Skeletal muscle cell (primary cell): ENCODE data around the gene MACF1.

ENCODE experiments used
- DNase-seq: peaks from one replicate; pipeline ENCODE4 v3.0.0-alpha.2; 2010; ENCODE audit warnings: low read depth
- H3K4me3 ChIP-seq: 2 replicates; pipeline ENCODE4 v1.5.1; 2011; ENCODE audit warnings: low read depth, mild to moderate bottlenecking, control low read depth, low read length, moderate library complexity

MACF1 gene

DNA sequence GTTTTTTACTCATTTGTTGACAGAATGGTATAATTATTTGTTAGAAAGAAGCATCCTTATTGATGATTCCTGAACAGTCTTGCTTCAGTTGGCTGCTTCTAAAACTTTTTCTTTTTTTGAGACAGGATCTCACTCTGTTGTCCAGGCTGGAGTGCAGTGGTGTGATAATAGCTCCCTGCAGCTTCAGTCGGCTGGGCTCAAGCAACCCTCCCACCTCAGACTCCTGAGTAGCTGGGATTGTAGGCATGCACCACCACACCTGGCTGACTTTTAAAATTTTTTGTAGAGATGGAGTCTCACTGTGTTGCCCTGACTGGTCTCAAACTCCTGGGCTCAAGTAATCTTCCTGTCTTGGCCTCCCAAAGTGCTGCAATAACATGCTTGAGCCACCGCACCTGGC lies 38.8 kb downstream of the MACF1 start:
- DNase-seq: no peak
- H3K4me3 ChIP-seq: no peak overlapping the region

DNA sequence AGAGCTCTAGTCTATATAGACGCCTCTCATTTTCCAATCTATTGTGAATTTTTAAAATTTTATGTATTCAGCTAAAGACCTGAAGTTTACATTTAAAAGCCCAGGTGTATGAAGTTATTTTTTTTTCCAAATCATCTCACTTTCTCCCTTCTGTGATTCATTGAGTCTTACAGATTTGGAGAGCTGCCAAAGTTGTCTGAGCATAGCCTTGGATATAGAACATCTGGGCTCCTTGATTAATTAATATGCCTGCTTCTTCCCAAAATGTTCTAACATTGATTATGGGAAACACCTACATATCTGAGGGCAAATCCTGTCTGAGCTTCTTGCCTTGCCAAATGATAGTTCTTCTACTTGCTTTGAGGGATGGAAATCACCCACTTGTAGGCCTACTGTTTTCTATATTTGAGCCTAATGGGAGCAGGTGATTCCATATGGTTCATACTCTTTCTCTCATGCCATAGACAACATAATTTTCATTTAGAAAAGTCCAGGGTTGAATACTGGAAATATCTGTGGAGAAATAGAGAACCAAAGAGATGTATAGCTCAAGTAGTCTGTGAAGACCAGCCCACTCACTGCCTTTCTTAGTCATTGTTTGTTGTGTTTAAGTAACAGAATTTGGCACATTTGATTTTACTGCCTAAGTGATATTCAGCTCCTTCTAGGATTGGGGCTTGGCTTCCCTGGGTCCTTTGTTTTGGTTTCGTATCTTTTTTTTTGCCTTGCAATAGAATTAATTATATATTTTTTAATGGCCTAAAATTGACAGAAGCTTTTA lies 46.2 kb downstream of the MACF1 start:
- H3K4me3 ChIP-seq: no peak overlapping the region
- no peak for DNase-seq

DNA sequence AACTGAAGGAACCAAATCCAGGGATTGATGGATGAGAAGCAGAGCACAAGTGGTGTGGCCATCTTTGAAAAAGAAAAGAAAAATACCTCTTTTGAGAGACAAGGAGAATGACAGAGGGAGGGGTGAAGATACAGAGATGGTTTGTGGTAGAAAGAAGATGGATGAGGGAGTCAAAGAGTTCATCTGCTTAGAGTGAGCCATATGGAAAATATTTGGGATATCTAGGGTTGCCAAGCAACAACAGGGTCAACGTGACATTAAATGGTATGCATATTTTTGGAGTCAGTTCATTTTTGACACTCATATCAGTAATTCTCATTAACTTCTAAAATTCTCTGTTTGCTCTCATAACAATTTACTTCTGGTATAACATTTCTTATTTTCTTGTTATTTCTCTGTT lies 50.7 kb downstream of the MACF1 start:
- H3K4me3 ChIP-seq: no peak overlapping the region

DNA sequence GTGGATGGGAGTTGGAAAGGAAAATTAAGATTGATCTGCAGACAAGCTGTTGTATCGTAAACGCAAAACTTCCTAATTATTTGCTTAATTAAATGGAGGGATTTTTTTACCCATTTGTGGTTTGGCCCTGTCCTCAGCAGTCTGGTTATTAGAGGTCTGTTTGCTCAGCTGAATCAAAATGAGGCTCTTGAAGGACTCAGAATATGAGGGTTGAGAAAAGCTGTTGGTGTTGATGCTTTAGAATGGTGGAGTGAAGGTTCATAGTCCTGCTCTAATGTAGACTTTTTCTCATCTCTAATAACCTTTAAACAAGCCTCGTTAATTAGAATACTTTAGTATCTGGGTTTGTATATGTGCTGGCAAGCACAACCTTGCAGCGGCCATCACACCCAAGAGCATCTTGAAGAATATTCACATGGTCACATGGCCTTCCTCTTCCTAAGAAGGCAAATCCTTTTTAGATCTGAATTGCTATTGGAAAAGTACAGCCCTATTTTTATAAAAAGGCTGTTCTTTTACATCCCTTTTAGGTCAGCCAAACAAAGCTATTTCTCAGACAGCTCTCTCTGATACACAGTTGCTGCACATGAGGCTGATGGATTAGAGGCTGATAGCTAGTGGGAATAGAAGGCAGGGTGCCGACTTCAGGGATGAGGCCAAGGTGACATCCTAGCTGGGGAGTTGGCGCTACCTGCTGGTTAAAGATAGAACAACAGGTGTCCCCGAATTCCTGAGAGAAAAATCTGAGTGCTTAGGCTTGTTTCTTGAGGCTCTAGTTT lies 53.8 kb downstream of the MACF1 start:
- no peak overlapping the region for H3K4me3 ChIP-seq
- no peak for DNase-seq

More for the DNA sequence above, 50.7 kb downstream of the MACF1 start:
- DNase-seq: no peak

DNA sequence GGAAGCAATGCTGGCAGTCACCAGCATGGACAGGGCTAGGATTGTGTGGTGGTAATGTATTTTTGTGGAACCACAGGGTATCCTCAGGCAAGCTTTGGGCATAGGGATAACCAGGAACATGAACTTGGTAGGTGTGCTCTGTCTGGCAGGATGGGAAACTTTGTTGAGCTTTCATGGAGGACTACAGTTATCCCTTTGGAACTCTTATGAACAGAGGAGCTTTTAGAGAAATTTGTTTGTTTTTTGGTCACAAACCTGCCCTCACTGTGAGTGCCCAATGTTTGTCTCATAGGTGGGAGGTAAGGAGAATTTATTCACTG lies 54.4 kb downstream of the MACF1 start:
- DNase-seq: no peak
- H3K4me3 ChIP-seq: no peak overlapping the region

DNA sequence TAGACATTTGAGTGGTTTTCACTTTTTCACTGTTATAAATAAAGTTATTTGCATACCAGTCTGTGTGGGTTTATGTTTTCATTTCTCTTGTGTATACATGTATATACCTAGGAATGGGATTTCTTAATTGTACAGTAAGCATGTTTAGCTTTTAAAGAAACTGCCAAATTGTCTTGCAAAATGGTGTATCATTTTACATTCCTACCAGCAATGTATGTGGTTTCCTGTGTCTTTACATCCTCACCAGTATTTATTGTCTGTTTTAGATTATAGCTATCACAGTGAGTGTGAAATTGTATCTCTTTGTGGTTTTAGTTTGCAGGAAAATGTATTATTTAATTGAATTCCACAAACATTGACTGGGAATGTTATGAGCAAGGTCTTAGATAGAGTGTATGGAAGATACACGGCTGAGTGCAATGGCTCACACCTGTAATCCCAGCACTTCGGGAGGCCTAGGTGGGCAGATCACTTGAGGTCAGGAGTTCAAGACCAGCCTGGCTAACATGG lies 57.3 kb downstream of the MACF1 start:
- DNase-seq: no peak
- no peak overlapping the region for H3K4me3 ChIP-seq

DNA sequence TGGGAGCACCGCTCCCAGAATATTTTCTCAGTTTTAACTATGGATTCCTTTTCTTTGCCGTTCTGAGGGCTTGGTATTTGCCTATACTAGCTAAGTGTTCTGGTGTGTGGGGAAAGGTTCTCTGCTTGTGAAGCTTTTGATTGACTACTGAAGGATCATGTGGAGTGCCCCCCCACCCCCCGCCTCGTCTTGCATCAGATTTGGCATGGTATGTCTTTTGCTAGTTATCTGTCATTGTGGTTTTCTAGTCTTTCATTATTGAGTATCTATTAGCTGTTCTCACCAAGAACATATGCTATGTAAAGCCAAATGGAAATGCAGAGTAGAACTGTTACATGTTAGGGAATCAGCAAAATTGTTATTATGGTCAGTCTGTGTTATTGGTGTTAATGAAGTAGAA lies 58.3 kb downstream of the MACF1 start:
- no peak overlapping the region for H3K4me3 ChIP-seq
- no peak for DNase-seq

DNA sequence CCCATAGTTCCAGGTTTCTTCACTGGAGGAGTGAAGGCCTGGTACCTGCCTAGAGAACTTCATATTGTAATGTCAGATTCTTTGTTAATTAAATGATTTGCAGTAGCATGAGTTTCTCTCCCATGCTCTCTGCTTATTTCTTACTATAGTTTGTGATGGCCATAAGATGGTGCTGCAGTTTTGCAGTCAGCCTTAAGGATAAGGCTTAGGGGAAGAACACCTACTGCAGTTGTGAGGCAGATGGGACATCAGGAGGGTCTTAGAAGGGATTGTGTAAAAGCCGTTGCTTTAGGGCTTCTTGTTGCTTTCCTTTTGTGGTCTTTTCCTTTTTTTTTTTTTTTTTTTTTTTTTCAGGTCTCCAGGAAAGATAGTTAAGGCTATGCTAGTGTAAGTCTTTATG lies 61.8 kb downstream of the MACF1 start:
- DNase-seq: no peak
- no peak overlapping the region for H3K4me3 ChIP-seq

DNA sequence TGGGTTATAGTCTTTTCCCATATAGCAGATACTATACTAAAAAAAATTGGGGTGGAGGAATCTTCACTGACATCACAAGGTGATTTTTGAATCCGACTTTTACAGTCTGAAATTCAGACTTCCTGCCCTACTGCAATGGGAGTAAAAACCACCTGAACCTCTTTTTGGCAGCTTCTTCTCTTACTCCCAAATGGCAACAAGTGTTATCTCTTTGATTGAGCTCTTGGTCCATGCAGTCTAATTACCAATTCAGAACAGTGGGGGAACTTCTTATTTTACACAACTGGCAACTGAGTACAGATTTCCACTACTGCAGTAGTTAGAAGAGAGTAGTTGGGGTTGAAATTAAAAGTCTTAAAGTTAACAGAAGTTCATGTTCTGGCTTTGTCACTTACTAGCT lies 62.3 kb downstream of the MACF1 start:
- H3K4me3 ChIP-seq: no peak overlapping the region
- no peak for DNase-seq

DNA sequence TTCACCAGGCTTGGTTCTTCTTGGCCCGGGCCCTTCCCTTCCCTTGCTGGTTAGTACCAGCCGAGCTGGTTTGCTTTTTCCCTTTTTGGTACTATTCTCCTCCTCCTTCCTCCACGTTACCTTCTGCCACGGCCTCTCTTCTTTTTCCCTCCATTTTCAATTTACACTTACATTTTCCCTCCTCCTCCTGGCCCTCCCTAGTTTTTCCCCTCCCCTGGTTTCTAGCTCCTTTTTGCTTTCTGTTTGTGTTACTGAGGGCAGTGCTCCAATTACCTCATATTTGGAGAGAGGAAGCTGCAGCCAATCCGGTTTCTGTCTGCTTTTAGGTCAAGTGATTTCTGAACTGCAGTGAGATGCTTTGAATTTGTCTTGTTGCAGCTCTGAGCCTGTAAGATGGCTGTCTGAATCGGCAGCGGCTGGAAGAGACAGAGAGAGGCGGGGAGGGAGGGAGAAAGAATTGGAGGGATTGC lies 63.7 kb downstream of the MACF1 start:
- H3K4me3 ChIP-seq: peak overlapping the region; percentile 37
- peak; percentile 69 for DNase-seq

DNA sequence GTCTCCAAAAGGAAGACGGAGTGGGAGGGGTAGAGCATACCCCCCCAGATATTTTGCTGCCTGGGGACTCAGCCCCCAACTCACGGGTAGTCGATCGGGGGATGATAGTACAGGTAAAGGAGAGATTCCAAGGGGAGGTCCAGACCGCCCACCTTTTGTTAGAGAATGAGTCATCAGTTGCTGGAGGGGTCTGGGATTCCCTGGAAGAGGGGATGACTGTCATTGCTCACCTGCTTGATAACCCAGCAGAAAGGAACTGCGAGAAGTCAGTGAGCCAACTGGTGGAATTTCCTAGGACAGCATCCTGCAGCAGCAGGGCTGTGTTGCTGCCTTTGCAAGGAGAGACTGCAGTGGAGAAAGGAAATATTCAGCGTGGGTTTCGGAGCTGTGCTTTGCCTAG lies 64.4 kb downstream of the MACF1 start:
- no peak for DNase-seq
- H3K4me3 ChIP-seq: peak overlapping the region; percentile 37

DNA sequence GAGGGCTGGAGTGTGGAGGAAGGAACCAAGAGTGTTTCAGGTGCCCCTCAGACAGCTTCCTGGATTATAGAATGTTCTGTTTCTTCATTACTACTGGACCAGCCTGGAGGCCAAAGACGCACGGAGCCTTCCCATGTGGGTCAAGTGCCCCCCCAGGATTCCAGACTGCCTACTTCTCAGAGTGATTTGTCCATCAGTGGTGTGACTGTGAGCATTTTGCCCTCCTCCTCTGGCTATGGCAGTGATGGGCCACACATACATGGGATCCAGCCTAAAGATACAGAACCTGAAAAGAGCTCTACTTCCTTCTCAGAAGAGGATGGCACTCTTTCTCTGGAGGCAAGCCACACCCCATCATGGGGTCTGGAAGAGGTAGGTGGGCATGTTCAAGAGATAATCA lies 64.9 kb downstream of the MACF1 start:
- H3K4me3 ChIP-seq: peak overlapping the region; percentile 21

DNA sequence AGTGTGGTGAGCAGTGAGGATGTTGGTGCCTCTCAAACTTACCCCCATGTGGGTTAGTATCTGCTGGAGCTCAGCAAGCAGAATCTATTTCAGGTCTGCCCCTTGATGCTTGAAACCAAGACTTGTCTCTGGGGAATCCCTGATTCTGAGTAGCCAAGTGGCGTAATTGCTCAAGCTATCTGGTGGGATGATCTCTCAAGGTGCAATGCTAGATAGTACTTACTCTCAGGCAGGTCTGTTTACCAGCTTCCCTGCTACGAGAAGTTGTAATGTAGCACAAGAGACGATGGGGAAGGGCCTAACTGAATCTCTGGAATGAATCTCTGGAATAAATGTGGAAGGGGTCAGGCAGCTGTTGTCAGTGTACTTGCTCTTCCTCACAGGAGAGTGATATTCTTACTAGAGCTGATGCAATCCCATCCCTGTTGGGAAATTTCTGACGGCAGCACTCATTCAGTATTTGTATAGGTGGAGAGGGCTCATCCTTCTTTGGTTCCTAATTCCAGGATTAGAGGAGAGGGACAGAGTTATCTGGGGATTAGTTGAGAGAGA lies 65.4 kb downstream of the MACF1 start:
- peak; percentile 85 for DNase-seq
- H3K4me3 ChIP-seq: peak overlapping the region; percentile 21

More for the DNA sequence above, 64.9 kb downstream of the MACF1 start:
- DNase-seq: no peak

DNA sequence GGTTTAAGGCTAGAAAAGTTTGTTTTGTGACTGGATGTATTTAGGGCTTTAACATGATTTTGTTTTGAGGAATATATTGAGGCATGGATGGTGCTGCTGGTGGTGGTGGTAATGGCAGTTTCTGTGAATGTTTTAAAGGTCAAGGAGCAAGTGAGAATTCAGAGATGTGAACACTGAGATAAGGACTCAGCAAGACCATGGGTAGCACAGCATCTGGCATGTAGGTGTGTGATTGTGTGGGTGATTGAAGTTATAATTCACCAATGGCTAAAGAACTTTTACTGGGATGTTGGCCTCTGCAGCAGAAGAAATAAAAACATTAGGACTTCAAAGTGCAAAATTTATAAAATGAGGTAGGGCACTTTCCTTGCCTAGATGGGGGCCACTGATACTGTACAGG lies 65.9 kb downstream of the MACF1 start:
- DNase-seq: no peak
- H3K4me3 ChIP-seq: peak overlapping the region; percentile 21

DNA sequence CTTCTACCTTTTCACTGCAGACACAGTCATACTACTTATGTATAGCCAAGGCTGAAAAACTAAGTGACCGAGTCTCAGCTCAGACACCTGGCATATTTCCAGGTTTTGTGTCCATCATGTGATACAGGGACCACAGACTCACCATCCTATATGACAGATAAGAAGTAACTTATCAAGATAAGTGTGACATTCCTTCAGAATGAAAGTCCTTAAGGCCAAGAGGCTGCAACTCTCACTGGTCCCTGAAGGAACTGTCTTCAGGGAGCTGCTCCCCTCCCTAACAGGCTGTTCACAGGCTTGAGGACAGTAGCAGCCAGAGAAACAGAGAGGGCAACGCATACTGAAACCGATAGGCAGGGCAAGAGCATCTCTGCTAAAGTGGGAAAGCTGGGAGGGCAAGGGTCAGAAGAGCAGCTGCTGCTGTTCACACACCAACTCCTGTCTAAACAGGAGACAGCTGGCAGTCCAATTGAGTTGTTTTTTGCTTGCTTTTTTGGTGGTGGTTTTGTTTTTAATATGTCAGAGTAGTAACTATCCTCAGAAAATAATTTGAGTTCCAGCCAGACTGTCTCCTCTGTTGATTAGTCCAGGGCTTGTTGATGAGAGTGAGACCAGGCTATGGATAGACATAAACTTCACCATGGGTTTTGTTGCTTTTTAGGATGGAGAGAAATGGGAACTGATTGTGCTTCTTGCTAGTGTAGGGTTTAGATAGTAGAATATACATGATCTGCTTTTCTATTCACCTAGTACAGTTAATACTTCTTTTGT lies 67.7 kb downstream of the MACF1 start:
- peak; percentile 55 for DNase-seq
- H3K4me3 ChIP-seq: no peak overlapping the region

DNA sequence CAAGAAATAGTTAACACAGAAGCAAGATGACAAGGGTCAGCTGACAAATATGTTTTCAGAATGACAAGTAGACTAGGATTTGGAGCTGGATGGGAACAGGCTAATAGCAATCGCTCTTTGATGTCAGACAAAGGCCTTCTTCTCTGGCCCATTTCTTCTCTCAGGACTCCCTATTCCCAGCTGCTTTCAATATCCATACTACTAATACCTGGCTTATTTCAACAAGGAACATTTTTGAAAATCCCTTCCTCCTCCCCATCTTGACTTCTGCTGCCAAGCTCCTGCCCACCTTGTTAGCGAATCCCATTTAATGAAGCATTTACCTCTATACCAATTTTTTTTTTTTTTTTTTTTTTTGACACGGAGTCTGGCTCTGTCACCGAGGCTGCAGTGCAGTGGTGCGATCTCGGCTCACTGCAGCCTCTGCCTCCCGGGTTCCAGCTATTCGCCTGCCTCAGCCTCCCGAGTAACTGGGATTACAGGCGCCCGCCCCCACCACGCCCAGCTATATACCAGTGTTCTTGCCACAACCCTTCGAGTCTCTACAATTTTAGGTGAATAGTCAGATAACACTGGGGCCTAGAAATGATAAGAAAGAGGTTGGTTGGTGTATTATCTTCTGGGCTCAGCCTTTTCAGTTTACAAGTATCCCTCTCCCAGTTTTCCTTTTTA lies 68.4 kb downstream of the MACF1 start:
- no peak for DNase-seq
- no peak overlapping the region for H3K4me3 ChIP-seq

DNA sequence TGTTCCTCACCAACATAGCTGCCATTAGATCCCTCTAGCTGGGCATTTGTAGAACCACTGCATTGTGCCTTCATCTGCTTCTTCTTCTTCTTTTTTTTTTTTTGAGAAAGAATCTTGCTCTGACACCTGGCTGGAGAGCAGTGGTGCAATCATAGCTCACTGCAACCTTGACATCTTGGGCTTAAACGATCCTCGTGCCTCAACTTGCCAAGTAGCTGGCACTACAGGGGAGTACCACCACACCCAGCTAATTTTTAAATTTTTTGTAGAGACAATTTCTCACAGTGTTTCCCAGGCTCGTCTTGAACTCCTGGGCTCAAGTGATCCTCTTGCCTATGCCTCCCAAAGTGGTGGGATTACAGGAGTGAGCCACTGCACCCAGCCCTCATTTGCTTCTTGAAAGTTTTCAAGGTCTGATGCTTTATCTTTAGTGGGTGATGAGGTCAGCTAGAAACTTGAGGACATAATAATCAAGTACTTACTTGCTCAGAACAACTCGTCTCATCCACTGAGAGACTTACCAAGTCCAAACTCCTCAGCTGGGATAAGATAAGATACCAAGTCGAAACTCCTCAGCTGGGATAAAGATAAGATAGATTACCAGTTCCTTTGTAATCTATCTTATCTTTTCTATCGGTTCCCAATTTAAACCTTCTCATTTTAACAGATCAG lies 71.5 kb downstream of the MACF1 start:
- H3K4me3 ChIP-seq: no peak overlapping the region
- no peak for DNase-seq

DNA sequence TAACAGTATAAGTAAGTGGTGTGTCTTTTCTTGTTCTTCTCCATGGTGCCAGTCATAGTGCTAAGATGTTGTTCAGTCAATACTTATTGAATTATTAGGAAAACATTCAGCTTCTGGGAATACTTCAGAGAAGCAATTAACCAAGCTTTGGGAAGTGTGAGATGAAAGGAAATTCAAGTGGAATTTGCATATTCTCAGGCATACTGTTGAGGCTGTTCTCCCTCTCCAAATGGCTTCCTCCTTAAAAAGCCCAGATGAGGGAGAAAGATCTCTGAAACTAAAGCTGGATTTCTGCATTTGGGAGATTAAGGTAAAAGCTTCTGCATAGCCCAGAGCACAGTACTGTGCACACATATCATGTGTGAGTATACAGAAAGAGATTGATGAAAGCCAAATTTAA lies 73.4 kb downstream of the MACF1 start:
- DNase-seq: no peak
- H3K4me3 ChIP-seq: no peak overlapping the region
